Astrocyte (in vitro differentiated cells and primary cell): ENCODE measurements around the gene HSF5.

Experiments
- EZH2 ChIP-seq: IDR thresholded peaks from 2 replicates; pipeline ENCODE4 v1.6.1; 2012; ENCODE audit warnings: mild to moderate bottlenecking, low read length, inconsistent platforms; ENCODE audit not compliant: insufficient read depth
- TF ChIP-seq, protein P1 (sequence below): IDR thresholded peaks from 2 replicates; pipeline ENCODE4 v1.5.1; 2011; ENCODE audit warnings: low read depth, mild to moderate bottlenecking, inconsistent platforms, low read length, moderate library complexity; ENCODE audit not compliant: insufficient read depth

DNA sequence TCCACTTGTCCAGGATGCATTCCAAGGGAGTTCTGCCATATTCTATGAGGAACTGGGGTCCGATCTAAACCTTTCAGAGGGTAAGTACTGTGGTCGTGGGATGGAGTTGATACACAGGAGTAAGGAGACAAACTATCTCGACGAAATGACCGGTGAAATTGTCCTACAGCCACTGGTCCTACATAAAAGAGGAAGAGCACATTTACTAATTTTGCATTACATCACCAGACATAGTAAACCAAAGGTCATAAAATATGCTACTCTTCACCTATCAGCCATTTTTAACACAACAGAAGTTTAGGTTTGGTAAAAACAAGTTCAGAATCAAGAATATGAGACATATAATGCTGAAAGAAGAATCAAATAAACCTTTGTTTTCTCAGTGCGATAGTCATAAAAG is 8.1 kb downstream of the HSF5 start:
- TF ChIP-seq, protein P1, sequence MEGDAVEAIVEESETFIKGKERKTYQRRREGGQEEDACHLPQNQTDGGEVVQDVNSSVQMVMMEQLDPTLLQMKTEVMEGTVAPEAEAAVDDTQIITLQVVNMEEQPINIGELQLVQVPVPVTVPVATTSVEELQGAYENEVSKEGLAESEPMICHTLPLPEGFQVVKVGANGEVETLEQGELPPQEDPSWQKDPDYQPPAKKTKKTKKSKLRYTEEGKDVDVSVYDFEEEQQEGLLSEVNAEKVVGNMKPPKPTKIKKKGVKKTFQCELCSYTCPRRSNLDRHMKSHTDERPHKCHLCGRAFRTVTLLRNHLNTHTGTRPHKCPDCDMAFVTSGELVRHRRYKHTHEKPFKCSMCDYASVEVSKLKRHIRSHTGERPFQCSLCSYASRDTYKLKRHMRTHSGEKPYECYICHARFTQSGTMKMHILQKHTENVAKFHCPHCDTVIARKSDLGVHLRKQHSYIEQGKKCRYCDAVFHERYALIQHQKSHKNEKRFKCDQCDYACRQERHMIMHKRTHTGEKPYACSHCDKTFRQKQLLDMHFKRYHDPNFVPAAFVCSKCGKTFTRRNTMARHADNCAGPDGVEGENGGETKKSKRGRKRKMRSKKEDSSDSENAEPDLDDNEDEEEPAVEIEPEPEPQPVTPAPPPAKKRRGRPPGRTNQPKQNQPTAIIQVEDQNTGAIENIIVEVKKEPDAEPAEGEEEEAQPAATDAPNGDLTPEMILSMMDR: no peak
- no peak for TF ChIP-seq EZH2
